Activated CD8-positive, alpha-beta memory T cell treated with anti-CD3 and anti-CD28 coated beads, Interleukin-2, amount 50 U/mL, for 1 hour (primary cell): ENCODE data around the gene AUTS2.

Source experiments
- DNase-seq: peaks from one replicate; pipeline ENCODE4 v3.0.0-alpha.2; 2020; ENCODE audit errors: extremely low read depth

The AUTS2 gene

DNA sequence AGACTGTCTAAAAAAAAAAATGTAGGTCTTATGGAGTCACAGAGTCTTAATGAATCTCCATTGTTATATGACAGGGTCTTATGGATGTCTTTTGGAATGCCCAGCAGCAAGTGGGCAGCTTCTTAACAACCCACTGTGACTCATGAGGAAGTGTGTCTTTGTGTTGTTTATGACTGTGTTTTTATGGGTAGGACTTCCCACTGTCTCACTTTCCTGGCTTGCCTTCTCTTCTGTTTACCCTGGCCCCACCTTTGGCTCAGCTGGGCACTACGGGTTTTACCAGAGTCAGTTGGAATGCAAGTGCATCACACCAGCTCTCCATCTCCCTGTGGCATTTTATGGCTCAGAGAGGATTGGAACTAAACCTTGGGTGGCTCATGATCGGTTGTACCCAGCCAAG, 580.5 kb downstream of the AUTS2 start:
- no peak for DNase-seq

DNA sequence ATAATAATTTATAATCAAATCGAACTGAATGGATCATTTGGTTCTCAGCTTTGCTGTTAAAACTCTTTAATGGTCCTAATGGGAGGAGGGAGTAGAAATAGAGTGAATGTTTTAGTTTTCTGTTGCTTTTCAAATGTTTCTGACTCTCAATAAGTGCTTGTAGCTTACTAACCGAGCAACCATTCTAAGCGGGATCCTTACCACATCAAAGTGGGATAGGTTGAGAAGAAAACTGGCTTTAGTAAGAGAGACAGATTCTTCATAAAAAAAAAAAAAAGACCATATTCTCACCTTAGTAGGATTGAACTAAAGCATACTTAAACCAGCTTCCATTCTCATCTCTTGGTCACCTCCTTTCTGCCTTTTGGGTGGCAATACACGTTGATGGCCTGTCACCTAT, 584.2 kb downstream of the AUTS2 start:
- no peak for DNase-seq

DNA sequence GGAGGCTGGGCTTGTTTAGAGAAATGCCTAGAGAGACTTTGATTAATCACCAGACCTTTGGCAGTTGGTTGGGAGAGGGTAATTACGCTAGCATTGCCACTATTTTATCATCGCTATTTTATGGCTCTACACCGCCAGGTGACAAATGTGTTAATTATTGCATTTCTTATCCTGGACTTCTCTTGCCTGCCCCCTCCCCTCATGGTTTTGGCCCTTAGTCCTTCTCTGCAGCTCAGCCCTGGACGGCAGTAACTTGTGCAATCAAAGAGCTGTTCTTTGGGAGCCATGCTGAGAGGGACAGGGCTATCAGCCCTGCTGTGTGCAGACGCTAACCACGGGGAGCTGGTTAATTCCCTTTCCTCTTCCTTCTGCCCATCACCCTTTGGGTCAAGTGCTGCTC, 585.0 kb downstream of the AUTS2 start:
- DNase-seq: no peak

DNA sequence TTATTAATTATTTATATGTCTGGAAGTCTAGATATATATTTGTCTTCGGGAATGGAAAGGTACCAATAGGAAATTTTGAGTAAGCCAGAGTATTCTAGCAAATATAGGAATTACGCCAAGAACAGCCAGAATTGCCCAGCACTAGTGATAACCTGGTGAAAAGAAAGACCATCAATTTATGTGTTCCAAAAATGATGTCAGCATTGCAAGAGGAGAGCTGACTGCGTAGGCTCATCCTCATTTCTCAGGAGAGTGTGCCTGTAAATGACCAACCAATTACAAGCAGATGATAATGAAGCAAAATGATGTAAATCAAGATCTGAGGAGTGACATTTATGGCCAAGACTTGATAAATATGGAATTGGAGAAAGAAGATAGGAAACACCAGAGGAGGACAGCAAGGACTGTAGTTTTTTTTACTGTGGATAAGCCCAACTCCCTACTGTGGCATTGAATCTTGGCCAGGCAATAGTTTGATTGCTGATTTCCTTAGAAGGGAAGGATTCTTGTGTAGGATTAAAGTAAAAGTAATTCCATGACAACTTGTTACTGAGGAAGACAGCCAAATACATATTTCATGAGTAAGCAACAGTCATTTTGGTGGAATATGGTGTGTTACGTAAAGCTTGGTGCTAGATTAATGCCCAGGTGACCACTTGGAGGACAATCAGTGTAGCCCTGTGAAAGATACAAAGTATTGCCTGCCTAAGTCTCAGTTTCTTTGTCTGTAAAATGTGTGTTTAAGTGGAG, 590.8 kb downstream of the AUTS2 start:
- no peak for DNase-seq

DNA sequence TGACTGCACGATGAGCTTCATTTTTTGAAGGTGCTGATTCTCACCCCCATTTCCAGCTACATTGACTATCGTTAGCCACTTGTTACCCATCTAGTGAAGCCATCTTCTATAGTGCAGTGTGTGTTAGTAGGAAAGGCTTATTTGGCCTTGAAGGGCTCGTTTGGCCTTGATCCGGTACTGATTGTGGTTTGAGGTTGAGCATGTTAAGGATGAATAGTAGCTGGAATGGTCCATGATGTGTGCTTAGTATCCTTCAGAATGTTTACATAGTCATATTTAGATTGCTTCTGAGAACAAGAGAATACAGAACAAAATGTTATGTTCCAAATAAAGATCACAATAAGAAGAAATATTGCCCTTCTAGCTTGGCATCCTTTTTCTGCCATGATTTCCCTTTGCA, 591.5 kb downstream of the AUTS2 start:
- DNase-seq: no peak

DNA sequence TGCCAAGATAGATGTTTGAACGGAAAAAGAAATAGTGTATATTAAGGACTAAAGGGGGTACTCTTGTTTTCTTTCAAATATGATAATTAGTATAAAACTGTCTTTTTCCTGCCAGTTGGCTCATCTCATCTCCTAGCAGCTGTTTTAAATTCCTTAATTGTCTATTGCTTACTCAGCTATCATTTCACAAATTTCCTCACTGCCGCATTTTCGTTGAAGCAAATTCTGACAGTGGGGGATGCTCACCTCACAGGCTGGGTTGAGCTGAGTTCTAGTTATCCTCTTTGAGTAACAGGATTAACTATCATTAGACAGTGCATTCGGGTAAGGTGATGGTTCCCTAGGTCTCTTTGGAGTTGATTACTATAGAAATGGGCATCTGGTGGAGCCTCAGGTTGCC, 592.0 kb downstream of the AUTS2 start:
- no peak for DNase-seq

DNA sequence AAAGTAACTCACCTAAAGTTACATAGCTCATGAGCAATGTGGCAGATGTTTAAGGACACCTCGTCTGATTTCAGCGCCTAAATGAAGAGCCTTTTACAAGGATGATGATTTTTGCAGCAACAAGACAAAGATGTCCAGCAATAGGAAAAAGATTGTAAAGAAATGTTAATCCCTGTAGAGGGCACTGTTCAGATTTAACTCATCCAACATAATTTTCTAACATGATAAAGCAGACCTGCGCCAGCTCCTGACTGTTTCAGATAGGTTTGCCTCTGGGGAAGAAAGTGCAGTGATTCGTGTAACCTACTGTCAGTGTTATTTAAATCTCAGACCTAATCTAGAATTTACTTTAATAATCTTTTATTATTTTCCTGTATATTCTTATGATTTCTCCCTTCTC, 595.2 kb downstream of the AUTS2 start:
- no peak for DNase-seq

DNA sequence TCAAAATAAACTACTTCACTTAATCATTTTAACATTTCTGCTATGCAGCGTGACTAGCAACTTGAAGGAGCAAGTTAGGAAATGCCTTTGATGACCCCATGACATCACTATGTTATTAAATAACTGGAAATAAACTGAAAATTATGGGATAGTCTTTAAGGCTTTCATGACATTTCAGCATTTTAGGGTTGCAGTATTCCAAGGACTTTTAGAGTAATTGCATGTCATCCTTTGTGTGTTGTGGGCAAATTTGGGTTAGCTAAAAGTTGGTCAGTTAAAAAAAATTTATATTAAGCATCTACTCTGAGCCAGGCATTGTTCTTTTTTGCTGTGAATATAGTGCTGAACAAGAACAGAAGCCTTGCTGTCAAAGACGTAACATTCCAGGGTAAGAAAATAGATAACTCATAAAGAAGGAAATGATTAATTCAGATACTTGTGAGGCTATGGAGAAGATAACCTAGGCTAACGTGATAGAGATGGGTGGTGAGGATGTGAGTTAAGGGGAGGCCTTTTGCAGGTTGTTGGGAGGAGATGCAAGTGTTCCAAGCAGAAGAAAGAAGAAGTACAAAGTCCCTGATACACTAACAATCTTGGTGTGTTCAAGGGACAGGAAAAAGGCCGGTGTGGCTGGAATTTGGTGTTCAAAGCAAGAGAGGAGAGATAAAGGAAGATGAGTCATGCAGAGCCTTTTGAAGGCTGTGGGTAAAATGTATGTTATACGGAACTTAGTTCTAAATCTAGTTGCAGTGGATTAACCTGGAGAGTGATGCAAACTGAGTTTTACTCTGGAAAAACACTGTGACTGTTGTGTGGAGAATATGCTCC, 610.2 kb downstream of the AUTS2 start:
- DNase-seq: no peak

DNA sequence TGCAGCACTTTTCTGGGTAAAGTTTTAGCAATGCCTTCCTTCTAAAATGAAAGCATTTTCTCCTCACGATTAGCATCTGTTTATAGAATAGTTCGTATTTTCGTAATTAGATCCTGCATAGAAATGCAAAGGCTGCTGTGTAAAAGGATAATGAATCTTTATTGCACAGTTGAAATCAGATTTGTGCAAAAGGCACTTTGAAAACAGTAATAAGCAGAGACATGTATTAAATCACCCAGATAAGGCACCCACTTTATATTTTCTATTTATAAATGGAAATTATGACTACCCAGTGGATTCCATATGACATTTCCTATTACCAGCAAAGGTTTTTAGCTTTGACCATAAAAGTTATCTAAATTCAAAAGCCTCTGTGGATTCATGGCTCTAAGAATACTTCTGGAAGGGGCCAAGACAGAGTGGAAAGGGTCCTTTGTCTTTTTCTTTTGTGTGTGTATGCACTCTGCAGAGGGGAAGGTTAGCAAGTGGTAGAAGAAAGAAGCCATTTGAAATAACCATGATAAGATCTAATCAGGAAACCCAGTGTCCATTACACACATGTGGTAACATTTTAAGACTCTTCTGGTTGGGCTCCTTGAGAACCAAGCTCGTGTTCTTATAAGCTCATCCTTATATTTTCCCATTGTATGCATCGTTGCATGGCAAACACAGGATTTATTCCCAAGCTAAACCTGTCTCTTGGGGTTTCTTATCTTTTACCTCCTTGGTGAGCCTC, 612.1 kb downstream of the AUTS2 start:
- no peak for DNase-seq

DNA sequence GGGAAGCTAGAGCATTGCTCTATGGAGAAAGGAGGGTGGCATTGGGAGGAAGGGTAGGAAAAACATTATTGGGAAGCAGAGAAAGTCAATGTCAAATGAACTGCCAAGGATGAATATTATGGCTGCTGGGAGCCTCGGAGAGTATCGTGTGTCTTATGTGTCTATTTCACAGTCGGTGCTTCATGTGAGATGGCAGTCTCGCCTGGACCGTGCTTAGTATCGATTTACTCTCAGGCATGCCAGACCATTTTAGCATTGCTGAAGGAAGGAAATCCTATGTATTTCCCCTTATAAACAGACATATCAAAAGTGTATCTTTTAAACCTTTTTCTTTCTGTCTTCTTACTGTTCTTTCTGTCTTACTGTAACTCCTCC, 612.6 kb downstream of the AUTS2 start:
- no peak for DNase-seq

DNA sequence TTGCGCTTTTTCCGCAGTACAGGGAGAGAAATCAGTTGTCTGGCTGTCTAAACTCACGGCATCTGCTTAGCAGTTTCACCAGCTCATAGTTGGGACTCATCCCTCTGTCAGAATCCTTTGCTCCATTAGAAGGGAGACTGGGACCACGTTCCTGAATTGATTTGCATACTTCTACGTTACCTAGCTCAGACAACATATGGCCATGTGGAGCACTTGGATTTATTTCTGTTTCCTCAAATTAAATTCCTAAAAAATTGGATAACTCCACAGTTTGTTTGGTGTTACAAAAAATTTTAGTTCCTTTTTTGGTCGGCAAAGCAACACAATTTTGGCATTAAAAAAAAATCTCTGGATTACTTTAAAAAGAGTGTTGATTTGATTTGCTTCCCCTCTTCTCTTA, 614.0 kb downstream of the AUTS2 start:
- DNase-seq: no peak

DNA sequence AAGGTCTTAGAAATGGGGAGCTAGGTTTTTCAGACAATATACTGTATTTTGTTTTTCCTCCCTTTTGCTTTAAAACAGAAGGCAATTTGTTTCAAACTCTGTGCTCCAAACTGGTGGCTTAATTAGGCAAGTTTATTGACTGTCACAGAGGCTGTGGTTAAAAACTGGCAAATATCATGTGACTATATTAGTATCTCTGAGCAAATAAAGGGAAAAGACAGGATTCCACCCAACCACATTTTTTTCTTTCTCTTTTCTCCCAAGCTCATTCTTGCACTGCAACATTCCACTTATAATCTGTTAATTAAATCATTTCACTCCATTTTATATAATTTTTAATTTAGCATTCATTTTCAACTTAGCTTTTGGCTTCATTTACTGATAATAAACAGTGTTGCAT, 615.8 kb downstream of the AUTS2 start:
- no peak for DNase-seq

DNA sequence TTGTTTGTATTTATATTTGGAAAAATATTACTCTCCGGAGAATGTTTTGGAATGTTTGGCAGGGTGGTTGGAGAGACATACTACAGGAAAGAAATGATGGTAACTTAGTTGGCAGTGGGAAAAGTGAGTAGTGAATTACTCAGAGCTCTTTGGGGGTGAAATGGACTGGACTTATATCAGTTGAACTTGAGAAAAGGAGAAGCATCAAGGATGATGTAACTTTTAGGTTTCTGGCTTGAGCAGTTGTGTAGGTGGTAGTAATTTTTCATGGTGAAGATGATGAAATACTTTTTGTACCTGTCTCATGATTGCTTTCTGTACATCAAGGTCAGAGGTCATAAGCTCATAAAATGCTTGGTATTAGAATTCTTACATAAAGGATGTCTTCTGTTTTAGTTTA, 617.2 kb downstream of the AUTS2 start:
- DNase-seq: no peak

DNA sequence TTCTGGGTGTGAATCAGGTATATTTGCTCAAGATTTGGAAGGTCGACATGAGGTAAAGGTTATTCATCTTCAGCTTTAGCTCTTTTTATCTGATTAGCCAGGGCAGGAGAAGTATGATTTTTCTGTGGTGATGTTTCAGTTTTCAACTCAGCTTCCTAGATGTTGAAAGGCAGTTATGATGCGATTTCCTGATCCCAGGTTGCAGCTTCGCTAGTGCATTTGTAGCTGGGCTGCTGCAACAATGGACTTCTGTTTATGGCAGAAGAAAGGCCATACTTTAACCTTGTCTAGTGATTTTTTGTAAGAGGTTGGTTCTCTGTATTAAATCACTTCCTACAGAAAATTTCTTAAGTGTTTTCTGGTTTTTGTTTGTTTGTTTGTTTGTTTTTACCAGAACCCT, 619.3 kb downstream of the AUTS2 start:
- no peak for DNase-seq

DNA sequence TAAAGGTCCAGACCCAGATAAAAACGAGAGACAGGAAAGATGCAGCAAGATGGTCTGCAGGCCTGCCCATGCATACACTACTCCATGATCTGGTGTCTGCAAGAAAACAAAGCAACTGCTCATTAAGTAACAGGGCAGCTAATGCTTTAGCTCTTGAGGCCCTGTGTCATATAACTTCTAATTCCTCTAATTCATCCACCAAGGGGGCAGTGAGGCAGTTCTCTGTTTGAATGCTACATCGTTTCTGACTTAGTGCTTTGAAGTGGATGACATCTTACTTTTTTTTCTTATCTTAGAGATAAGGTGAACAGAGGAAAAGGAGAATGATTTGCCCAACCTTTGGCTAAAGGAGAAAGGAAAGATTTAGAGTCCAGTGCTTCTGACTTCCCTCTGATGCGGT, 619.7 kb downstream of the AUTS2 start:
- no peak for DNase-seq

DNA sequence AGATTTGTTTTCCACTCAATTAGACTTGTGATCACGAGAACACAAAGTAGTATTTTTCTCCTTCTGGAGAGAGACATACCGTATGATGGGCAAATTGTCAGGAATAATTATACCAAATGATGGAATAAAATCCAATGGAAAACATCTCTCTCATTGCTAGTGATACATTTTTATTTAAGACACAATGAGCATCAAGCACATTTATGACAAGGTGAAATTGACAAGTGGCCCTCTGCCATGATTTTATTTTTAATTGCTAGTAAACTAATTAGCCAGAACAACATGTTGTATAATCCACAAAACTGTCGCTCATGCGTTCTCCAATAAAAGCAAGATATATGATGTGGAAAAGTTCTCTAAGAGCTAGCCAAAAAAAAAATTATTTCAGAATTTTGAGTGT, 620.8 kb downstream of the AUTS2 start:
- DNase-seq: no peak

DNA sequence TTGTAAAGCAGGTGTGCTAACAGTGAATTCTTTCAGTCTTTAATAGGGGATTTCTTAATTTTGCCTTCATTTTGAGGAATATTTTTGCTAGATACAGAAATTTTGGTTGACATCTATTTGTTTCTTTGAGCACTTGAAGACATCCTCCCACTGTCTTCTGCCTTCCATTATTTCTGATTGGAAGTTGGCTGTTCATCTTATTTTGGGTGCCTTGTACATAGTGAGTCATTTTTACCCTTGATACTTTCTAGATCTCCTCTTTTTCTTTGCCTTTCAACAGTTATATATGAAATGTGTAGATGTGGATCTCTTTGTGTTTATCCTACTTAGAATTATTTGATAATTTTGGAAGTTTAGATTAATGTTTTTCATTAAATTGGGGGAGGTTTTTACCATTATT, 631.0 kb downstream of the AUTS2 start:
- no peak for DNase-seq

DNA sequence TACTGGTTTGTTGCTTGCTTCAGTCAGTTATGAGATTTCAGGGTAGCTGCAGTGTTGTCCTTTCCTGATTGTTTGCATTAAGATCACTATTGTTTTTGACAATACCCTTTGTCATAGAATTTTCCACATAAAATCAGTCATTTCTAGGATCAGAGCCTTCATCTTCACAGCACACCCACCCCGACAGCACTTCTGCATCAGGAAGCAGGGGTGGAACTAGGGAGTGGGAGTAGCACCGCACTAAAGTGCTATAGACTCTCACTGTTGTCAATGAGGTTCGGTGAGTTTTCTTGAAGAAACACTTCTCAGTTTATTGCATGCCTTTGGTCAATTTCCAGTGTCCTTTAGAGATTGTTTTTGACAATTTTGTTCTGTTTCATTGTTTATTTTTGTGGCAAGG, 632.5 kb downstream of the AUTS2 start:
- no peak for DNase-seq

DNA sequence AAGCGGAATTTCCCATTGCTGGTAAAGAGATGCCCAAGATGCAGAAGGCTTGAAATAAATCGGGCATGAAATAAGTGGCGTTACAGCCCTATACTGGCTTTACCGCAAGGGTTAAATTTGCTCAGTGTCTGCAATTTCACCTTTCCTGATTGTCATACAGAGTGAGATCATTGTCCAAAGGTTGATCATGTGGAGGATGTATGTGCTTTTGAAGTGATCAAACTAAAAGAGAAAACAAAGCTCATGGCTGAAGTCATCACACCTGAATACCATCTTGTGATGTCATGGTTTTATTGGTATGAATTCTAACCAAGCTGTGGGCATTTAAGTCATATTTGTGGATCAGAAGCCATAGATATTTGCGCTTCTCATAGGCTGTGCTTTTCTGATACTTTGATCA, 635.5 kb downstream of the AUTS2 start:
- DNase-seq: no peak

DNA sequence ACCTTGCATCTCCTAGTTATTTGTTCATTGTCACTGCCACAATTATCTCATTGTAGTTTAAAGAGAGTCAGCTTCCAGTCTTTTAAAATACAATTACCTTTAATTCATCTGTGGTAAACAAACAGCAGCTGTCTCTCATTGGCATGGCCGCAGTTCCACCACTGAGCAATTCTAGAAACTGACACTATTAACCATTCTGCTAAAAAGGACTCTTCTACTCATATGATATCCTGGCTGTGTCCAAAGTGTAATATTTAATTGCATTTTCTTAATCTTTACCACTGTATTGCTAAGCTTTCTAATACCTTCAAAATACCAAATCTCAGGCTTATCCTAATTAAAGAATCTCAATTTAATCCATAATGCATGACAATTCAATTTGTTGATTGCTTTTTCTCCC, 639.0 kb downstream of the AUTS2 start:
- no peak for DNase-seq

DNA sequence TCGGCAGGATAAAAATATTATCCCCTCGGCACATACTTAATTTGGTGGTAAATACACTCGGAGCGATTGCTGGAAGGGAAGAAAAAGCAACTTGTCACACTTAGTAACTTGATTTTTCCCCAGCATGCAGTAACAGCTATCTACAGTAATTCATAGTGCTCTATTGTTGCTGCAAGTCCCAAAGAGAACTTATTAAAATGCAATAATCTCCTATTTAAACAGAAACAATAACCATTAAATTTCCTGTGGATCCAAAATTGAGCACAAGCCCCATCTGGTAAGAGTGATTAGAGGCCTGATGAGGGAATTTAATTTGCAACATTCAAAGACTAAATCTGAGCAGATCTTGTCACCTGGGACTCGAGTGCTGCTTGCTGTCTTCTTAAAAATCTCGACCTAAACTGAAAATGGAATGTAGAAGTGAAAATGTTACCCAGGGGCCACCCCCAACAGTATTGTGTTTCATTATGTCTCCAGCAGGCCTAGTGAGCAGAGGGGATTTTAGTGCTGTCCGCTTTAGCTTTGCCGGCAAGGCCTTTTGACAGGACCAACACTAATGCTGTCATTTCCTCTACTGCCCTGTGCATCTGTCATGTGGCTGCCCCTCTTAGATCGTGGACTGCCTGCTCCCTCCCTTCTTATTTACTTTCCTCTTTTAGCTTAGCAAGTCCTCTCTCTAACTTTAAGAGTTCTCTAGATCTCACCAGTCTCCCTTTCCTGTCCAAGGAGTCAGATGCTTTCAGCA, 639.7 kb downstream of the AUTS2 start:
- DNase-seq: no peak

DNA sequence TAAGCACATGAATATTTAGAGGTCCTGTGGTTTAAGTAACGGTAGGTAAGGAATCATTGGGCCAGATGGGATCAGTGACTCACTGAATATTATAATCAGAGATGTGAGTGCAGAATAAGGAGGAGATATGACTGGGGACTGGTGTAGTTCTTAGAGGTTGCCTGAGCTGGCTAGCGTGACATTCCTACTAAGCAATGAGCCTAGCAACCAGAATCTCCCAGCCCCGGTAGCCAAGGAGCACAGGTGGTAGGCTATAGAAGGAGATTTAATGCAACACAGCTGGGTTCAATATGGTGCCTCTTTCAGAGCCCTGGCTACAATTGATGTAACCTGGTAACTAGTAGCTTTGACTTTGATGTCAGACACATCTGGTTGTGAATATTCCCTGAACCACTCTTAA, 641.6 kb downstream of the AUTS2 start:
- no peak for DNase-seq
